ENCODE measurements around the gene UQCR11.

Gene UQCR11

DNA sequence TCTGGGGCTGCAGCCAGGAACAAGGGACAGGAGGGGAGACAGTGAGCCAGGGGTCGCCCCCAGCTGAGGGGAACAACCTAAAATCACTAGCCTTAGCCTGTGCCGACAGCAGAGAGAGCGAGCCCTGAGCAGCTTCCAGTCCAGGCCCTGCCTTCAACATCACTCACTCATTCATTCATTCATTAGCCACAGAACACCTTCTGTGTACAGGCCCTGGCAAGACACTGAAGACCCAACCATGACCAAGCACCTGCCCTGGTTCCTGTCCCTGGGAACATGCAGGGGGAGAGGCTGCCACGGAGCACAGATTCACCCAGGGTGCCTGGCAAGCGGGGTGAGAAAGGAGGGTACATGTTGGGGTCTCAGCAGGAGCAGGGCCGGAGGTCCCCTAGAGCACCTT is 42.0 kb downstream of the UQCR11 start:
- DNase-seq: no peak

DNA sequence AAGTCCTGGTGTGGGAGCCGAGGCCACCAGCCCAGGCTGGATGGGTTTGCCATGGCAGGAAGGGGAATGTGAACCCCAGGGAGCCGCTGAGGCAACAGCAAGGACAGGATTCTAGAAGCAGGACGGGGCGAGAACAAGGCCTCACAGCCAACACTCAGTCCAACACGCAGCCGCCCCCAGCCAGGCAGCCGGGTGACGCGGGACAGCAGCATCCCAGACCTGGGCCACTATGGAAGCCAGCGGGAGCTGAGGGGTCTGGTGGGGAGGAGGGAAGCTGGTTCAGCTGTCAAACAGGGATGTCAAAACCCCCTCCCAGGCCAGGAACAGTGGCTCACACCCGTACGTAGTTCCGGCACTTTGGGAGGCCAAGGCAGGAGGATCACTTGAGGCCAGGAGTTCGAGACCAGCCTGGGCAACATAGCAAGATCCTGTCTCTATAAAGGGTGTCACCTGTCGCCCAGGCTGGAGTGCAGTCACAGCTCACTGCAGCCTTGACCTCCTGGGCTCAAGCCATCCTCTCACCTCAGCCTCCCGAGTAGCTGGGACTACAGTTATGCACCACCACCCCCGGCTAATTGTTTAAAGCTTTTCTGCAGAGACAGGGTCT is 43.9 kb downstream of the UQCR11 start:
- no peak for DNase-seq

DNA sequence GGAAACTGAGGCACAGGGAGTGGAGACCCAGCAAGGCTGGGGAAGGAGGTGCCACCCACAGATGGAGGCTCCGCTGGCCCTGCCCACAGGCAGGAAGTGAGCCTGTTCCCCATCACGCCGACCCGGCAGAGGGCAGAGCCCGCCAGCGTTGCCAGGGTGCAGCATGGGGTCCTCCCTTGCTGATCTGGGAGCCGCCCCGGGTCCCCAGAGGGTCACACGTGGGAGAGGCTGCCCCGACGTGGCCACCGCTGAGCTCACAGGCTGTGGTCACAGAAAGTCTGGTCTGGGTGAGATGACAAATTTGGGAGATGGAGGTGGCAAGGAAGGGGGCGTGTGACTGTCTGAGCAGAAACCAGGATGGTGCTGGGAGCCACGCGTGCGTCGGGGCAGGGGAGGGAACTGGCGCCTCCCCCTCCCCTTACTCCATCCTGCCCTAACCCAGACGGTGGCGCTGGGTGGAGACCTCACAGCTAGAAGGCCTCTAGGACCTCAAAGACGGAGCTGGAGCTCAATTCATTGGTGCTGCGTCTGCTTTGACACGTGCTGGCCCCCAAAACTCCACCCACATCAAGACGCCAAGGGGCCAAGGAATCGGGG is 44.9 kb downstream of the UQCR11 start:
- DNase-seq: no peak

DNA sequence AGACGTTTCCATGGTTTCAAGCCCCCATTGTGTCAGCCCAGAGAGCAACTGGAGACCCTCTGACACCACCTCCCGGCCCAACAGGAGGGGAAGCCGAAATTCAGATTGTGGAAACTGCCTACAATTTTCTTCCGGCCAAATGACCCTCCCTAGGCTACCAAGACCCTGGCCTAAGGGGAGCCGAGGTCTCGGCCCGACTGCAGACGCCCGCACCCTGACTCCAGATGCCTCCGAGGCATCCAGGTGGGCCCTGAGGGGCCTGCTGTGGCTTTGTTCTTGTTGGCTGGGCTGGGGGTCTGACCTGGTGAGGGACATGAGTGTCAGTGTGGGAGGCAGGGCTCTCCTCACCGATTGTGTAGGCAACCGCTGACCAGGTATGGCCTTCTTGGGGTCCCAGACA is 46.7 kb downstream of the UQCR11 start:
- no peak for DNase-seq

DNA sequence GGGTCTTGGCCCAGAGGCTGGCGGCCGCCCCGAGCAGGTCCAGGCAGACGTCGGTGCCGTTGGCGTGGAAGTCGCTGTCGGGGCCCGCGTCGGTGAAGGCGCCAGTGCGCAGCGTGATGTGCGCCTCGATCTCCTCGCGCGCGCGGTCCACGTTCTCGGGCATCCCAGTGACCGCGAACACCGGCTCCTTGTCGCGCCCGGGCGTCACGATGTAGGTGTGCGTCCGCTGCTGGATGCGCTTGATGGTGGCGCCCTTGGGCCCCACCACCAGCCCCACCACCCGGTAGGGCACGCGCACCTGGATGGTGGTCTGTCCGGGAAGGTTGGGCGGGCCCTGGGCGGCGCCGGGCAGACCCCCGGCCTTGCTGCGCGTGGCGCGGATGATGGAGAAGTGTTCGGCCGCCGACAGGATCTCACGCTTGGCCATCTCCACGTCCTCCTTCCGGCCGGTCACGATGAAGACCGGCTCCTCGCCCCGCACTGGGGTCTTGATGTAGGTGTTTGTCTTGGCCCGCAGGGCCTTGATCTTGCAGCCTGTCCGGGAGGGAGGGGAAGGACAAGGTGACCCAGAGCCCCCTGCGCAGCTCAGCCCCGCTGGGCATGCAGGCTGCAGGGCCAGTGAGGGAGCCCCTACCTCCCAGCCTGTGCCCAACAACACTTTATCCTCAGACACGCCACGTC is 48.7 kb downstream of the UQCR11 start:
- DNase-seq: no peak

DNA sequence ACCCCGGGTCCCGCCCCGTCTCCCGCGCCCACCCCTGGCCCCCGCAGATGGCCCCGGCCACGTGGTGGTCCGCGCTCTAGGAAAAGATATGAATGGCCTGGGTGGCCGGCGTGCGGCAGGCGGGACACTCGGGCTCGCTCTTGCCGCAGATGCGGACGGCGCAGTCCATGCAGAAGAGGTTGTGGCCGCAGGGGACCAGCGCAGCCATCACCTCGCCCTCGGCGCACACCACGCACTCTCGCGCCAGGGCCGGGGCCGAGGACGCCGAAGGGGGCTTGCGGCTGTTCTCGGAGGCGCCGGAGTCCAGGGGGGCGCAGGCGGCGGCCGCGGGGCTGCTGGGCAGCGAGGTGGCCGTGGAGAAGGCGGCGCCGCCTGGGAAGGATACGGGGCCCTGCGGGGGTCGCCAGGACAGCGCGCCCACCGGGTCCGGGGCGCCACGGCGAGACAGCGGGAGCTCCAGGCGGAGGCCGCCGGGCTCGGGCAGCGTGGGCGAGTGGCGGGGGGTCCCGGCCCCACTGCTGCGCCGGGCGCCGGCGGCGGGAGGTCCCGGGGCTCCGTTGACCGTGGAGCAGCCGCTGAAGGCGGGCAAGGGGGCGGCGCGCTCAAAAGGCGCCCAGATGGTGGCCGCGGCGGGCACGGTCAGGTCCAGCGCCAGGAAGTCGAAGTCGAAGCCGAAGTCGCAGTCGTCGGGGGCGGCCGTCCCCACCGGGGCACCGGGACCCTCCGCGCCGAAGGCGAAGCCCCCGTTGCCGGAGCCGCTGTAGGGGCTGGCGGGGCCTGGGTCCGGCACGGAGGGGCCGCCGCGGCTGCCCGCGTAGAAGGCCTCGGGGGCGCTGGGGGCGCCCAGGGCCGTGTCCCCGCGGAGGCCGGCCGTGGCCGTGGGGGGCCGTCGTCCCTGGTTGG is 49.5 kb downstream of the UQCR11 start:
- no peak for DNase-seq

DNA sequence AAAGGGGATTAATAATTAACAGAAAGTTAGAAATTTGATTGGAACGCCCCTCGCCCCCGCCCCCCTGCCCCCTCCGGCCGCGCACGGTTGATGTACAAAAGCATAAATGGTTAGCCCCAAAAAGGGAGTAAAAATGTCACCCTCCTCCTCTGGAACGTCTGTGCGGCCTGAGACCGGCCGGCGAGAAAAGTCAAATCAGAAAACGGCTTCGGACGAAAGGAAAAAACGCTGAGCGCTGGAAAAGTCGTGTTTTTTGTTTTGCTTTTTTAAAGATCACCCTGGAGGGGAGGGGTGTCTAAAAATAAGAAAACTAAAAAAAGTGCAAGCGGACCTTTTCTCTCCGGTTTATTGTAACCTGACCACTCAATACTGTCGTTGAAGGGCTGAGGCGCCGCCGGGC is 50.3 kb downstream of the UQCR11 start:
- DNase-seq: no peak

DNA sequence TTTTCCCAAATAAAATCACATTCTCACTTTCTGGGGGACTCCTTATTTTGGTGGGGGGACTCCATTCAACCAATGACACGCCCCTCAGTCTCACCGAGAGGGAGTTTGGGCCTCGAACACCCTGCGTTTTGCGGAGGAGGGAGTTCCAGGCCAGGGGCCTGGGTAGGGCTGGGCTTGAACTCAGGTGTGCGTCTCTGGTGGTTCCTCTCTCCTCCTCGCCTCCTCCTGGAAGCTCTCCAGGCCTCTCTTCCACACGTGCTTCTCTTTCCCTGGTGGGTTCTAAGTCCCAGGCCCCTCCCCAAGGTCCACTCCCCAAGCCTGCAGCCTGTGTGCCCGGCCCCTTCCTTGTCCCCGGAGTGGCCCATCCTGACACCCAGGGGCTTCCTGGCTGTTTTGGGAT is 51.8 kb downstream of the UQCR11 start:
- no peak for DNase-seq

DNA sequence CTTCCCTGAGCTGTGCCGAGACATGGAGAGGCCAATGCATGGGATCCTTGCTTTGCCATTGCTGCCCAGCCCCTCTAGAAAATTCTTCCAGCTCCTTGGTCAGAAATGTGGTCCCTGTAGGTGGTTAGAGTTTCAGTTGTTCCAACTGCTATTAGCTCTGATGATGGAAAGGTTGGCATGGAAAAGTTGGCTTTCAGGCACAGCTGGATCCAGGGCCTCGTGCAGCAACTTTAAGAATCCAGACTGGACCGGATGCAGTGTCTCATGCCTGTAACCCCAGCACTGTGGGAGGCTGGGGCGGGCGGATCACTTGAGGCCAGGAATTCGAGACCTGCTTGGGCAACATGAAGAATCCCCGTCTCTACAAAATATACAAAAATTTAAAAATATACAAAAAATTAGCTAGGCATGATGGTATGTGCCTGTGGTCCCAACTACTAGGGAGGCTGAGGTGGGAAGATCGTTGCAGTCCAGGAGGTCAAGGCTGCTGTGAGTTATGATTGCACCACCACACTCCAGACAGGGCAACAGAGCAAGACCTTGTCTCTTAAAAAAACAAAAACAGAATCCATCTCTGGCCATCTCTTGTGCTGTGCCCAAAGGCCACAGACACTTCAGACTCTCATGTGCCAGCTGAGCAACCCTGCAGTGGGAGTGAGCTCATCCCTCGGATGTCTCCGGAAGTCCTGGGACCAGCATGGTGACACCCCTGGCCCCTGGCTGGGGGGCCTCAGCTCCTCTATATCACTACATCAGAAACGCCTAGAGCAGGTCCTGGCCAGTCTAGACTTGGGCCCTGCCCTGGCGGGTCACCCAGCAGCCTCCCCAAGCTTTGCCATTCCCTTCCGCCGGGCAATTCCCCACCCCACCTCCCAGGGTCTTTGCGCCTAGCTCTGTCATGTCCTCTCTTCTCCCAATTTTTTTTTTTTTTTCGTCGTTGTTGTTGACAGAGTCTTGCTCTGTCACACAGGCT is 53.9 kb downstream of the UQCR11 start:
- DNase-seq: no peak

DNA sequence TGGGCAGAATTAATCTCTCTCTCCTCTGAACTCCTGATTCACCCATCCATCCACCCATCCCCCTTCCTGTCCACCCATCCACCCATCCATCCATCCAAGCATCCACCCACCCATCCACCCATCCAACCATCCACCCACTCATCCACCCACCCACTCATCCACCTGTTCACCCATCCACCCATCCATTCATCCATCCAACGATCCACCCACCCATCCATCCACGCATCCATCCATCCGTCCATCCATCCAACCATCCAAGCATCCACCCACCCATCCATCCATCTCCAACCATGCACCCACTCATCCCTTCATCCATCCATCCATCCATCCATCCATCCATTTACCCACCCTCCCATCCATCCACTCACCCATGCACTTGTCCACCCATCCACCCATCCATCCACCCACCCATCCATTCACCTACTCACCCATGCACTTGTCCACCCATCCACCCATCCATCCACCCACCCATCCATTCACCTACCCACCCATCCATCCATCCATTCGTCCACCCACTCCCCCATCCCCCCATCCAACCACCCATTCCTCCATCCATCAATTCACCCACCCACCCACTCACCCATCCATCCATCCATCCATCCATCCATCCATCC is 55.8 kb downstream of the UQCR11 start:
- DNase-seq: no peak

All from activated CD4-positive, alpha-beta T cell treated with anti-CD3 and anti-CD28 coated beads, Interleukin-2, amount 50 U/mL, for 16 hours (primary cell).